Transverse colon (tissue), 4 donors: Measurements from ENCODE around the gene GPR142. TPM values are rescaled to one million over a fixed set of nuclear protein-coding genes. Genes with fewer than 3 reads are reported as not detected.

ENCODE experiments used
- DNase-seq: peaks from one replicate; pipeline ENCODE4 v3.0.0-alpha.2; 2019
- H3K27ac ChIP-seq, 4 donors: fragments of 200-600 bp; sonication (generic); 2 replicates each; pipeline ENCODE4 v1.5.1; 2016 to 2018; ENCODE audit warnings: inconsistent platforms in 4 of 4
- H3K27me3 ChIP-seq: fragments of 200-600 bp; sonication (generic); 2 replicates; pipeline ENCODE4 v1.5.1; 2017; ENCODE audit warnings: inconsistent platforms
- H3K36me3 ChIP-seq, 4 donors: fragments of 200-600 bp; sonication (generic); 2 replicates each; pipeline ENCODE4 v1.5.1; 2017 to 2019; ENCODE audit warnings: inconsistent platforms in 4 of 4
- H3K4me1 ChIP-seq, 4 donors: fragments of 200-600 bp; sonication (generic); 2 replicates each; pipeline ENCODE4 v1.5.1; 2017 to 2020; ENCODE audit warnings: inconsistent platforms in 4 of 4
- H3K4me3 ChIP-seq, 4 donors: fragments of 200-600 bp; sonication (generic); 1 replicate in 1 of 4; 2 replicates in 3 of 4; pipeline versions ENCODE4 v1.5.1 to v1.6.1; 2017 to 2019; ENCODE audit warnings: inconsistent platforms in 4 of 4
- H3K9me3 ChIP-seq, 2 donors: fragments of 200-600 bp; sonication (generic); 2 replicates each; pipeline ENCODE4 v1.5.1; 2017 to 2019; ENCODE audit warnings: inconsistent platforms in 2 of 2
- CTCF ChIP-seq, 5 experiments: fragments of 200-600 bp in 3 of 5; fragments of 450-650 bp in 2 of 5; sonication (generic) in 3 of 5; IDR thresholded peaks; 1 replicate in 2 of 5; 2 replicates in 3 of 5; pipeline ENCODE4 v1.5.1; 2016 to 2017; ENCODE audit warnings: antibody characterized with exemption in 5 of 5, inconsistent platforms in 3 of 5, mild to moderate bottlenecking in 2 of 5, moderate library complexity in 1 of 5
- EP300 ChIP-seq: sonication (generic); formaldehyde crosslinking; IDR thresholded peaks from one replicate; pipeline ENCODE4 v1.6.1; 2017; ENCODE audit warnings: antibody characterized with exemption, low read depth
- POLR2A ChIP-seq: fragments of 450-650 bp; IDR thresholded peaks from one replicate; pipeline ENCODE4 v1.6.1; 2016; ENCODE audit warnings: antibody characterized with exemption, mild to moderate bottlenecking, moderate library complexity
- POLR2AphosphoS5 ChIP-seq, 3 donors: sonication (generic); formaldehyde crosslinking; IDR thresholded peaks; one replicate each; pipeline ENCODE4 v1.6.1; 2016; ENCODE audit warnings: antibody characterized with exemption in 3 of 3
- WGBS, 2 donors: methylation state at CpG; one replicate each; pipeline ENCODE4 v1.1.5; 2018; ENCODE audit warnings: low coverage in 1 of 2; 5-methylcytosine and 5-hydroxymethylcytosine counted together
- in situ Hi-C, 4 donors: fragments of 200-750 bp; cut with MboI; loops; one replicate each; pipeline versions ENCODE4 v1.15.0 to v1.15.1; 2017; ENCODE audit warnings: low sequenced_read_pairs in 3 of 4, low pct_ligation_motif_present in 1 of 4, low pct_unique_long_range_greater_than_20kb in 1 of 4
- intact Hi-C: fragments of 100-400 bp; cut with DNase I; formaldehyde crosslinking; loops from one replicate; pipeline ENCODE4 v1.15.1; 2023; ENCODE audit warnings: low total_unique reads
- total RNA-seq, 4 donors: library from RNA; depleted of rRNA; stranded (reverse); fragments of >200 nt; gene quantifications; one replicate each; pipeline ENCODE4 v1.1.0, GENCODE V29; 2016

The GPR142 gene
- total RNA-seq, 4 donors from 2014 or later = 0.48 TPM; not detected in 3

- Histone ChIP-seq H3K4me3 (no peak overlapping the region), H3K4me1 (no peaks in the 10 kb centered on the region), H3K9me3 (no peaks in the 10 kb centered on the region), H3K36me3 (no peaks in the 10 kb centered on the region), H3K27ac (no peak overlapping the region), H3K27me3 (peaks cover 29% of the 10 kb centered on the region)
- DNase-seq = no peak
- WGBS, 2 donors = 55% methylated on average over 11 of the region's 13 CpGs; no CpG with 5 or more reads in 1 of the 2 donors
- in situ Hi-C loops = no loop called here
- TF ChIP-seq EP300 (no peak), POLR2AphosphoS5 (IDR thresholded peaks at IDR 0.05) (no peak), POLR2A (no peak), CTCF (IDR thresholded peaks at IDR 0.05) (no peak)
- intact Hi-C loops = no loop called here
Measured at GRCh38 chr17:74340470-74341023, 26.8 kb upstream of the GPR142 start.

GRCh38 chr17:74342224-74342623 lies 25.1 kb upstream of the GPR142 start:
- no peak for TF ChIP-seq CTCF (IDR thresholded peaks at IDR 0.05)
- TF ChIP-seq POLR2AphosphoS5 (IDR thresholded peaks at IDR 0.05) = no peak
- Histone ChIP-seq H3K4me3 (no peak overlapping the region), H3K27me3 (peaks cover 30% of the 10 kb centered on the region), H3K27ac (no peak overlapping the region), H3K9me3 (no peaks in the 10 kb centered on the region), H3K36me3 (no peaks in the 10 kb centered on the region), H3K4me1 (no peaks in the 10 kb centered on the region)
- in situ Hi-C loops = no loop called here
- DNase-seq = no peak
- intact Hi-C loops = no loop called here
- 77% methylated on average over 10 of the region's 10 CpGs; no CpG with 5 or more reads in 1 of the 2 donors for WGBS, 2 donors

GRCh38 chr17:74343121-74343520 lies 24.2 kb upstream of the GPR142 start:
- WGBS, 2 donors = 88% methylated on average over 8 of the region's 8 CpGs; no CpG with 5 or more reads in 1 of the 2 donors
- H3K27ac ChIP-seq = no peak overlapping the region
- H3K4me3 ChIP-seq = no peak overlapping the region

GRCh38 chr17:74343526-74344284 lies 23.6 kb upstream of the GPR142 start:
- in situ Hi-C loops (no loop called here), intact Hi-C loops (no loop called here)
- Histone ChIP-seq H3K36me3 (no peaks in the 10 kb centered on the region), H3K27ac (no peak overlapping the region), H3K4me3 (no peak overlapping the region), H3K9me3 (no peaks in the 10 kb centered on the region), H3K27me3 (peaks cover 25% of the 10 kb centered on the region), H3K4me1 (no peaks in the 10 kb centered on the region)
- DNase-seq = no peak
- 60 to 65% methylated on average over 1 to 9 of the region's 9 CpGs for WGBS, 2 donors
- TF ChIP-seq EP300 (no peak), POLR2AphosphoS5 (IDR thresholded peaks at IDR 0.05) (no peak), POLR2A (no peak), CTCF (IDR thresholded peaks at IDR 0.05) (no peak)

More at GRCh38 chr17:74343121-74343520, 24.2 kb upstream of the GPR142 start:
- no peak for DNase-seq
- H3K36me3 ChIP-seq = no peaks in the 10 kb centered on the region
- TF ChIP-seq EP300 (no peak), POLR2AphosphoS5 (IDR thresholded peaks at IDR 0.05) (no peak), POLR2A (no peak), CTCF (IDR thresholded peaks at IDR 0.05) (no peak)
- H3K9me3 ChIP-seq = no peaks in the 10 kb centered on the region
- peaks cover 30% of the 10 kb centered on the region for H3K27me3 ChIP-seq
- intact Hi-C loops (no loop called here), in situ Hi-C loops (no loop called here)
- no peaks in the 10 kb centered on the region for H3K4me1 ChIP-seq
